HFF-Myc (cell line): Measurements from ENCODE around the gene SCUBE1.

Experiments used
- DNase-seq: peaks from one replicate; pipeline ENCODE4 v3.0.0-alpha.2; 2011; ENCODE audit warnings: low read depth; ENCODE audit errors: extremely low read depth
- H3K4me3 ChIP-seq: replicated peaks from 2 replicates; pipeline ENCODE4 v1.5.1; 2011; ENCODE audit warnings: low read depth, mild to moderate bottlenecking, control low read depth, low read length
- CTCF ChIP-seq: IDR thresholded peaks from 2 replicates; pipeline ENCODE4 v1.5.1; 2012; ENCODE audit warnings: mild to moderate bottlenecking, low read depth, low read length, control low read depth; ENCODE audit errors: missing control alignments

Gene SCUBE1

GRCh38 chr22:43343262-43343669, at the start of gene SCUBE1:
TSS of gene SCUBE1 (minus strand) at chr22:43343372. CDS start at chr22:43343261, 111 bp downstream.
- no peak for TF ChIP-seq CTCF

GRCh38 chr22:43392385-43392989, 49.3 kb upstream of the SCUBE1 start:
- no peak for DNase-seq
- no peak overlapping the region for H3K4me3 ChIP-seq
- TF ChIP-seq CTCF = no peak

More at GRCh38 chr22:43343262-43343669, at the start of gene SCUBE1:
- H3K4me3 ChIP-seq = no peak within 1 kb of the TSS
- no peak for DNase-seq

GRCh38 chr22:43391306-43391705, 48.1 kb upstream of the SCUBE1 start:
- no peak for DNase-seq
- no peak overlapping the region for H3K4me3 ChIP-seq
- TF ChIP-seq CTCF = no peak

- no peak overlapping the region for H3K4me3 ChIP-seq
- TF ChIP-seq CTCF = no peak
- no peak for DNase-seq
These were observed 47.7 kb upstream of the SCUBE1 start for GRCh38 chr22:43390872-43391271.

GRCh38 chr22:43390166-43390565, 47.0 kb upstream of the SCUBE1 start:
- no peak for TF ChIP-seq CTCF
- H3K4me3 ChIP-seq = no peak overlapping the region

GRCh38 chr22:43389227-43389836, 46.2 kb upstream of the SCUBE1 start:
- no peak for TF ChIP-seq CTCF
- H3K4me3 ChIP-seq = no peak overlapping the region
- DNase-seq = no peak

More at GRCh38 chr22:43390166-43390565, 47.0 kb upstream of the SCUBE1 start:
- DNase-seq = no peak

- TF ChIP-seq CTCF = peak; percentile 96
- peak; percentile 12 for DNase-seq
- no peak overlapping the region for H3K4me3 ChIP-seq
These were observed 45.3 kb upstream of the SCUBE1 start for GRCh38 chr22:43388420-43388851.
